Lower lobe of right lung (tissue), 2 donors: ENCODE measurements around the gene TUBB6. TPM values are rescaled to one million over a fixed set of nuclear protein-coding genes. Genes with fewer than 3 reads are reported as not detected.

Experiments
- ATAC-seq, 2 donors: fragments of 200-7000 bp; cut with Tn5 transposase; one replicate each; pipeline ENCODE4 v1.9.1; 2020 to 2022; ENCODE audit warnings: mild to moderate bottlenecking in 2 of 2, moderate library complexity in 2 of 2
- DNase-seq: peaks from one replicate; pipeline ENCODE4 v3.0.0-alpha.2; 2020
- H3K27ac ChIP-seq: fragments of 200-600 bp; one replicate; pipeline ENCODE4 v1.8.0; 2022
- H3K27me3 ChIP-seq: fragments of 200-600 bp; one replicate; pipeline ENCODE4 v1.8.0; 2022; ENCODE audit warnings: low read depth
- H3K36me3 ChIP-seq: fragments of 200-600 bp; one replicate; pipeline ENCODE4 v1.8.0; 2022; ENCODE audit warnings: mild to moderate bottlenecking
- H3K4me1 ChIP-seq: fragments of 200-600 bp; one replicate; pipeline ENCODE4 v1.8.0; 2022
- H3K4me3 ChIP-seq: fragments of 200-600 bp; one replicate; pipeline ENCODE4 v1.8.0; 2022; ENCODE audit warnings: mild to moderate bottlenecking
- H3K9me3 ChIP-seq: fragments of 200-600 bp; one replicate; pipeline ENCODE4 v1.8.0; 2022
- CTCF ChIP-seq: fragments of 200-600 bp; IDR thresholded peaks from one replicate; pipeline ENCODE4 v1.8.0; 2022; ENCODE audit warnings: antibody characterized with exemption, mild to moderate bottlenecking
- intact Hi-C: fragments of 100-400 bp; cut with DNase I; formaldehyde crosslinking; loops from one replicate; pipeline ENCODE4 v1.11.0; 2022
- long read RNA-seq: library from polyadenylated mRNA; unstranded; transcript quantifications from one replicate; pipeline ENCODE4 v2.0.0, GENCODE V29; 2021
- total RNA-seq: library from RNA; stranded (reverse); fragmentation: NEBNext Ultra II Directional; extraction: Animal tissue kit (Norgen Biotek cat#: 25700); gene quantifications from one replicate; pipeline ENCODE4 v1.2.1, GENCODE V29; 2021
- donor health status: DM: no; HTN: yes; CAD: no; lungs with severe emphysema.

TUBB6 gene
- 92.9 TPM for total RNA-seq
- long read RNA-seq, transcript TUBB6-201 (4 exons, 2,064 nt): major isoform, 80 of 144 reads
- long read RNA-seq, transcript TUBB6-213 (4 exons, 1,017 nt): minor isoform, 8 of 144 reads
- long read RNA-seq, transcript TUBB6-202 (3 exons, 2,163 nt): minor isoform, 6 of 144 reads
- long read RNA-seq, partial matches to known transcripts: 4 of 144 reads
- long read RNA-seq, other reads (novel, unspliced or antisense): 40 of 144 reads

GRCh38 chr18:12307701-12308385, at the start of gene TUBB6:
Gene TUBB6, plus strand, starts transcription at chr18:12308241. Its CDS starts 52 bp downstream, at chr18:12308293.
- no peaks in the 10 kb centered on the region for H3K27me3 ChIP-seq
- peaks cover 29% of the 10 kb centered on the region for H3K4me1 ChIP-seq
- H3K9me3 ChIP-seq: peaks cover 9% of the 10 kb centered on the region
- ATAC-seq (peak; percentile 81 to 85), DNase-seq (peak; percentile 79)
- intact Hi-C loops: no loop called here
- H3K27ac ChIP-seq: peak within 1 kb of the TSS; percentile 98
- peaks cover 23% of the 10 kb centered on the region for H3K36me3 ChIP-seq
- H3K4me3 ChIP-seq: peak within 1 kb of the TSS; percentile 71
- peak; percentile 13 for TF ChIP-seq CTCF

GRCh38 chr18:12258719-12259705, 49.0 kb upstream of the TUBB6 start:
- Histone ChIP-seq H3K4me3 (no peak overlapping the region), H3K27ac (no peak overlapping the region), H3K27me3 (peaks cover 23% of the 10 kb centered on the region), H3K36me3 (no peaks in the 10 kb centered on the region), H3K4me1 (peaks cover 7% of the 10 kb centered on the region), H3K9me3 (no peaks in the 10 kb centered on the region)
- ATAC-seq: no peak
- intact Hi-C loops: no loop called here
- no peak for TF ChIP-seq CTCF
- no peak for DNase-seq

GRCh38 chr18:12262748-12263147, 45.3 kb upstream of the TUBB6 start:
- H3K9me3 ChIP-seq: no peaks in the 10 kb centered on the region
- ATAC-seq (no peak), DNase-seq (no peak)
- H3K27me3 ChIP-seq: peaks cover 5% of the 10 kb centered on the region
- no peaks in the 10 kb centered on the region for H3K4me1 ChIP-seq
- H3K36me3 ChIP-seq: no peaks in the 10 kb centered on the region
- intact Hi-C loops: no loop called here
- H3K27ac ChIP-seq: no peak overlapping the region
- no peak overlapping the region for H3K4me3 ChIP-seq
- TF ChIP-seq CTCF: no peak

GRCh38 chr18:12264864-12265263, 43.2 kb upstream of the TUBB6 start:
- no peak for TF ChIP-seq CTCF
- H3K9me3 ChIP-seq: no peaks in the 10 kb centered on the region
- H3K36me3 ChIP-seq: no peaks in the 10 kb centered on the region
- H3K4me3 ChIP-seq: no peak overlapping the region
- no peak overlapping the region for H3K27ac ChIP-seq
- no peaks in the 10 kb centered on the region for H3K4me1 ChIP-seq
- H3K27me3 ChIP-seq: no peaks in the 10 kb centered on the region
- ATAC-seq: no peak
- no peak for DNase-seq
- intact Hi-C loops: no loop called here
